PFSK-1 (cell line): ENCODE measurements around the gene ARL15.

Source experiments
- FOXP2 ChIP-seq: optimal IDR thresholded peaks from 2 replicates; pipeline ENCODE3; 2011; ENCODE audit warnings: borderline replicate concordance, control low read depth, inconsistent platforms; ENCODE audit not compliant: insufficient read depth; ENCODE audit errors: extremely low read length, extremely low read depth
- POLR2AphosphoS5 ChIP-seq: IDR thresholded peaks from 2 replicates; pipeline ENCODE4 v1.6.1; 2012; ENCODE audit warnings: low read depth, mild to moderate bottlenecking, control low read depth, low read length, moderate library complexity
- REST ChIP-seq, 2 experiments: IDR thresholded peaks; 2 replicates each; pipeline versions ENCODE4 v1.6.1 to v1.8.0; 2011 to 2012; ENCODE audit warnings: low read depth in 2 of 2, low read length in 2 of 2, control low read depth in 1 of 2, inconsistent platforms in 1 of 2, mild to moderate bottlenecking in 1 of 2, moderate library complexity in 1 of 2; ENCODE audit not compliant: insufficient read depth in 1 of 2
- SIN3A ChIP-seq: IDR thresholded peaks from 2 replicates; pipeline ENCODE4 v1.6.1; 2012; ENCODE audit warnings: mild to moderate bottlenecking, low read length, moderate library complexity, borderline replicate concordance; ENCODE audit not compliant: insufficient read depth
- TAF1 ChIP-seq: IDR thresholded peaks from 2 replicates; pipeline ENCODE4 v1.6.1; 2012; ENCODE audit warnings: low read length, control low read depth, borderline replicate concordance; ENCODE audit not compliant: insufficient read depth

ARL15 gene

DNA sequence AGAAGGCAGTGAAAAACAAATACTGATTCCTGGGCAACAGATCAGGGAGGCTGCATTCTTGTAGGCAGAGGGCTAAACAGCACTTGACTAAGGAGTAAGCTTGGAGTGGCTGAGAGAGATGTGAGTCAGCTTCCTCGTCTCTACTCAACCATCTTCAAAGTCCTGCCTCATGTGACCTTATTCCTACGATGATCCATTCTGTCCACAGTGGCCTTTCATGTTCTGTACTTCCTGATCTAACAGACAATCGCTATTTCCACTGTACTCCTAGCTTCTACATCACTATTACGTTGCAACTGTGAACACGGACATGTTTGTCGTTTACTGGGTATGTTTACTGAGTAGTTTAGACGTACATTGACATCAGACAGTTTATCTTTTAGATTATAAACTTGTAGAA lies 365.4 kb downstream of the ARL15 start:
- TF ChIP-seq SIN3A (no peak), REST (IDR thresholded peaks at IDR 0.05; ENCODE audit: insufficient read depth in 1 of 2, low read depth in 2 of 2, low read length in 2 of 2) (no peak), POLR2AphosphoS5 (no peak), TAF1 (no peak), FOXP2 (no peak)

- no peak for TF ChIP-seq TAF1
Observed at GRCh38 chr5:53943938-53944337, 366.4 kb downstream of the ARL15 start.

DNA sequence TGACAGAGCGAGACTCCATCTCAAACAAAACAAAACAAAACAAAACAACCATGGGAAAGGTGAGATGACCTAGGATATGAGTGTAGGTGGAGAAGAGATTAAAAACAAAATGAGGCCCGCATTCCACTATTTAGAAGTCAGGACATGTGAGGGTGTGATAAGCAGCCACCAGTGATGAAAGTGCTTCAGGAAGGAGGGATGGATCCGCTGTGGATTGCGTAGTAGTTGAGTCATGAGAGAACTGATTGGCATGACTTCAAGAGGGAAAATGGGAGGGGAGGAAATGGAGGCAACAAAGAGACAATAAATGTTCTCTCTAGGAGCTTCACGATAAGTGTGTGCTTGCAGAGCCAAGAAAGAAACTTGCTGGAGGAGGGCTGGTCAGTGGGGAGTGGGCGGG lies 367.6 kb downstream of the ARL15 start:
- no peak for TF ChIP-seq POLR2AphosphoS5
- TF ChIP-seq REST (IDR thresholded peaks at IDR 0.05; ENCODE audit: insufficient read depth in 1 of 2, low read depth in 2 of 2, low read length in 2 of 2), result no peak
- no peak for TF ChIP-seq TAF1
- no peak for TF ChIP-seq SIN3A
- TF ChIP-seq FOXP2, result no peak

DNA sequence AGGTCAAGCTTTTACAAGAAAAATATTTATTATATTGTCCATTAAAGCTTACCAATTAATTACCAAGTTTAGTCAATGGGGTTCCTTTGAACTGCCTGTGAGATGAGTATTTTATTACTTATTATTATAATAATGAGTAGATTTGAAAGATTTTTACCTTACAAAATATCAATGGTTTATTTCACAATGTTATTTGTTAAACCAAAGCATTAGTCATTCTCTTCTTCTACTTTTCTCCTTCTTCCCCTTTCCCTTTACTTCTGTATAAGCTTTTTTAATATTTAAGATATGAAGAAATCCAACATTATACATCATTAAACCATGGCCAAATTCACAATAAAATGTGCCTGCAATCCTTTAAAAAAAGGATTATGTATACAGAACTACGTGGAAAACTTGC lies 369.5 kb downstream of the ARL15 start:
- TF ChIP-seq TAF1 (no peak), POLR2AphosphoS5 (no peak), SIN3A (no peak), FOXP2 (no peak), REST (IDR thresholded peaks at IDR 0.05; ENCODE audit: insufficient read depth in 1 of 2, low read depth in 2 of 2, low read length in 2 of 2) (no peak)

DNA sequence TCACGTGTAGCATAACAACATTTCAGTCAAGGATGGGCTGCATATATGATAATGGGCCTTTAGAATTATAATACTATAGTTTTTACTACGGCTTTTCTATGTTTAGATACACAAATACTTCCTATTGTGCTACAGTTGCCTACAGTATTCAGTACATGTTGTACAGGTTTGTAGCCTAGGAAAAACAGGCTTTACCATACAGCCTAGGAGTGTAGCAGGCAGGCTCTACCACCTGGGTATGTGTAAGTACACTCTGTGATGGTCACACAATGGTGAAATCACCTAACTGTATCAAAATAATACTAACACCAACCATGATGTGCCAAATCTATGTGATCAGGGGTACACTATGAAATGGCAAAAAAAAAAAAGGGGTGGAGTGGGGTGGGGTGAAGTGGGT lies 372.9 kb downstream of the ARL15 start:
- TF ChIP-seq TAF1, result no peak
- no peak for TF ChIP-seq SIN3A
- no peak for TF ChIP-seq FOXP2
- no peak for TF ChIP-seq REST (IDR thresholded peaks at IDR 0.05; ENCODE audit: insufficient read depth in 1 of 2, low read depth in 2 of 2, low read length in 2 of 2)
- TF ChIP-seq POLR2AphosphoS5, result no peak
